ENCODE measurements around the gene ZC3H12A. TPM values are rescaled to one million over a fixed set of nuclear protein-coding genes. Genes with fewer than 3 reads are reported as not detected.

ZC3H12A gene
- polyA plus RNA-seq, 2 of the 4 experiments (the other 2 are of a cell fraction) = 16.3 to 23.1 TPM

- POLR2A ChIA-PET = interaction anchor here (1.2 kb wide), 1 partner anchor 9 kb away, joined by 4 read pairs; the partner anchor contains the start of gene ZC3H12A
These were observed 9.4 kb downstream of the ZC3H12A start for GRCh38 chr1:37483785-37484184.

GRCh38 chr1:37484325-37485051, 10.1 kb downstream of the ZC3H12A start:
- POLR2A ChIA-PET = interaction anchor here (0.7 to 1.2 kb wide), 2 partner anchors 10 to 18 kb away, joined by 4 read pairs; partner anchors contain the start of gene ZC3H12A
- TF ChIP-seq KDM1A (IDR thresholded peaks at IDR 0.05; ENCODE audit: low read depth) (no peak), EHF (CRISPR knock-in tag; IDR thresholded peaks at IDR 0.05) (no peak), RCOR1 (IDR thresholded peaks at IDR 0.05; ENCODE audit: low read depth, low read length) (no peak), FOSB (CRISPR knock-in tag; IDR thresholded peaks at IDR 0.05) (0 out of 2 replicates have a peak, but pooled peaks have one; percentile 37), HOXA7 (CRISPR knock-in tag; IDR thresholded peaks at IDR 0.05) (peak; percentile 37; the same call in 1 of the 2 replicates), CEBPB (IDR thresholded peaks at IDR 0.05) (no peak), JUN (IDR thresholded peaks at IDR 0.05) (peak in 1 of 2 experiments; percentile 71; a peak in 1 of 5 replicates), CBX2 (IDR thresholded peaks at IDR 0.05; ENCODE audit: borderline replicate concordance, low read depth) (no peak), HEYL (CRISPR knock-in tag; IDR thresholded peaks at IDR 0.05) (no peak), RARB (CRISPR knock-in tag; IDR thresholded peaks at IDR 0.05) (no peak; the same call in 1 of the 2 replicates), NPAS2 (CRISPR knock-in tag; IDR thresholded peaks at IDR 0.05; ENCODE audit: borderline replicate concordance) (no peak), HOXB13 (CRISPR knock-in tag; IDR thresholded peaks at IDR 0.05; ENCODE audit: low read depth) (no peak), HDAC2 (IDR thresholded peaks at IDR 0.05) (no peak), REST (IDR thresholded peaks at IDR 0.05) (no peak), FOSL2 (IDR thresholded peaks at IDR 0.05) (no peak), FOSL2 (CRISPR knock-in tag; IDR thresholded peaks at IDR 0.05) (0 out of 2 replicates have a peak, but pooled peaks have one; percentile 1), MAX (IDR thresholded peaks at IDR 0.05) (no peak), POLR2A (IDR thresholded peaks at IDR 0.05; ENCODE audit: low read length) (no peak), SMC3 (IDR thresholded peaks at IDR 0.05) (no peak), TFCP2L1 (CRISPR knock-in tag; IDR thresholded peaks at IDR 0.05) (no peak; the same call in 1 of the 2 replicates), PHF8 (IDR thresholded peaks at IDR 0.05; ENCODE audit: borderline replicate concordance, low read depth) (no peak), TP53 (CRISPR knock-in tag; IDR thresholded peaks at IDR 0.05) (peak; percentile 17; the same call in 1 of the 2 replicates)
- TF ChIP-seq, protein P1, sequence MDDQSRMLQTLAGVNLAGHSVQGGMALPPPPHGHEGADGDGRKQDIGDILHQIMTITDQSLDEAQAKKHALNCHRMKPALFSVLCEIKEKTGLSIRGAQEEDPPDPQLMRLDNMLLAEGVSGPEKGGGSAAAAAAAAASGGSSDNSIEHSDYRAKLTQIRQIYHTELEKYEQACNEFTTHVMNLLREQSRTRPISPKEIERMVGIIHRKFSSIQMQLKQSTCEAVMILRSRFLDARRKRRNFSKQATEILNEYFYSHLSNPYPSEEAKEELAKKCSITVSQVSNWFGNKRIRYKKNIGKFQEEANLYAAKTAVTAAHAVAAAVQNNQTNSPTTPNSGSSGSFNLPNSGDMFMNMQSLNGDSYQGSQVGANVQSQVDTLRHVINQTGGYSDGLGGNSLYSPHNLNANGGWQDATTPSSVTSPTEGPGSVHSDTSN (IDR thresholded peaks at IDR 0.05) = peak; percentile 22; the same call in 1 of the 2 replicates
- TF ChIP-seq, protein P2, sequence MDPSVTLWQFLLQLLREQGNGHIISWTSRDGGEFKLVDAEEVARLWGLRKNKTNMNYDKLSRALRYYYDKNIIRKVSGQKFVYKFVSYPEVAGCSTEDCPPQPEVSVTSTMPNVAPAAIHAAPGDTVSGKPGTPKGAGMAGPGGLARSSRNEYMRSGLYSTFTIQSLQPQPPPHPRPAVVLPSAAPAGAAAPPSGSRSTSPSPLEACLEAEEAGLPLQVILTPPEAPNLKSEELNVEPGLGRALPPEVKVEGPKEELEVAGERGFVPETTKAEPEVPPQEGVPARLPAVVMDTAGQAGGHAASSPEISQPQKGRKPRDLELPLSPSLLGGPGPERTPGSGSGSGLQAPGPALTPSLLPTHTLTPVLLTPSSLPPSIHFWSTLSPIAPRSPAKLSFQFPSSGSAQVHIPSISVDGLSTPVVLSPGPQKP (IDR thresholded peaks at IDR 0.05; ENCODE audit: low read depth, low read length) = no peak
- H3K27ac ChIP-seq = peak overlapping the region; percentile 90 to 100
- FAIRE-seq = no peak
- no peaks in the 10 kb centered on the region for H3K9me3 ChIP-seq
- CTCF ChIA-PET = interaction anchor here (1.7 to 11.2 kb wide), 6 partner anchors 9 to 198 kb away, joined by 4 to 208 read pairs (median 42); partner anchors contain the start of genes MEAF6 and ZC3H12A
- 70% methylated on average over 7 of the region's 7 CpGs for WGBS (ENCODE audit: missing lambda C conversion rate)
- H3K4me2 ChIP-seq = peak overlapping the region; percentile 90; the same call in 2 of the 3 replicates
- peak in 1 of 2 experiments; percentile 45 for DNase-seq (ENCODE audit: low read depth in 1 of 2, low spot score in 1 of 2)
- H3K4me3 ChIP-seq = no peak overlapping the region
- H3K4me1 ChIP-seq = peaks cover 79% of the 10 kb centered on the region
- peak; percentile 1 to 2; a peak in 3 of 6 replicates for ATAC-seq

More at GRCh38 chr1:37483785-37484184, 9.4 kb downstream of the ZC3H12A start:
- Histone ChIP-seq H3K27ac (peak overlapping the region; percentile 90 to 100), H3K4me3 (no peak overlapping the region), H3K9me3 (no peaks in the 10 kb centered on the region), H3K4me1 (peaks cover 79% of the 10 kb centered on the region), H3K4me2 (peak overlapping the region; percentile 90)
- peak in 1 of 2 experiments; percentile 28 for DNase-seq (ENCODE audit: low read depth in 1 of 2, low spot score in 1 of 2)
- ATAC-seq = no peak
- FAIRE-seq = no peak
- CTCF ChIA-PET = interaction anchor here (1.2 to 11.2 kb wide), 4 partner anchors 8 to 25 kb away, joined by 4 to 208 read pairs (median 74); partner anchors contain the start of gene ZC3H12A
- TF ChIP-seq HEYL (CRISPR knock-in tag; IDR thresholded peaks at IDR 0.05) (no peak), FOSL2 (IDR thresholded peaks at IDR 0.05) (no peak), FOSL2 (CRISPR knock-in tag; IDR thresholded peaks at IDR 0.05) (no peak), RARB (CRISPR knock-in tag; IDR thresholded peaks at IDR 0.05) (no peak), NR3C1 (IDR thresholded peaks at IDR 0.05) (no peak), EHF (CRISPR knock-in tag; IDR thresholded peaks at IDR 0.05) (no peak)
- TF ChIP-seq, protein P3, sequence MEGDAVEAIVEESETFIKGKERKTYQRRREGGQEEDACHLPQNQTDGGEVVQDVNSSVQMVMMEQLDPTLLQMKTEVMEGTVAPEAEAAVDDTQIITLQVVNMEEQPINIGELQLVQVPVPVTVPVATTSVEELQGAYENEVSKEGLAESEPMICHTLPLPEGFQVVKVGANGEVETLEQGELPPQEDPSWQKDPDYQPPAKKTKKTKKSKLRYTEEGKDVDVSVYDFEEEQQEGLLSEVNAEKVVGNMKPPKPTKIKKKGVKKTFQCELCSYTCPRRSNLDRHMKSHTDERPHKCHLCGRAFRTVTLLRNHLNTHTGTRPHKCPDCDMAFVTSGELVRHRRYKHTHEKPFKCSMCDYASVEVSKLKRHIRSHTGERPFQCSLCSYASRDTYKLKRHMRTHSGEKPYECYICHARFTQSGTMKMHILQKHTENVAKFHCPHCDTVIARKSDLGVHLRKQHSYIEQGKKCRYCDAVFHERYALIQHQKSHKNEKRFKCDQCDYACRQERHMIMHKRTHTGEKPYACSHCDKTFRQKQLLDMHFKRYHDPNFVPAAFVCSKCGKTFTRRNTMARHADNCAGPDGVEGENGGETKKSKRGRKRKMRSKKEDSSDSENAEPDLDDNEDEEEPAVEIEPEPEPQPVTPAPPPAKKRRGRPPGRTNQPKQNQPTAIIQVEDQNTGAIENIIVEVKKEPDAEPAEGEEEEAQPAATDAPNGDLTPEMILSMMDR (IDR thresholded peaks at IDR 0.05) = no peak
- 80% methylated on average over 13 of the region's 15 CpGs for WGBS (ENCODE audit: missing lambda C conversion rate)
